Measurements from ENCODE around the gene ZNF837.

GRCh38 chr19:58372311-58373133, 8.3 kb downstream of the ZNF837 start:
- TF ChIP-seq CTCF (IDR thresholded peaks at IDR 0.05): no peak
- no peak for TF ChIP-seq POLR2AphosphoS5 (IDR thresholded peaks at IDR 0.05)

Measured in esophagus muscularis mucosa (tissue), 3 donors.